Stimulated activated CD4-positive, alpha-beta T cell treated with anti-CD3 and anti-CD28 coated beads, Interleukin-15, amount 100 ng/mL, for 1 hour (primary cell): ENCODE results near the gene PLAC8L1.

Experiments
- DNase-seq, 2 donors: peaks; one replicate each; pipeline ENCODE4 v3.0.0-alpha.2; 2020; ENCODE audit warnings: low read depth in 1 of 2, low spot score in 1 of 2

PLAC8L1 gene

DNA sequence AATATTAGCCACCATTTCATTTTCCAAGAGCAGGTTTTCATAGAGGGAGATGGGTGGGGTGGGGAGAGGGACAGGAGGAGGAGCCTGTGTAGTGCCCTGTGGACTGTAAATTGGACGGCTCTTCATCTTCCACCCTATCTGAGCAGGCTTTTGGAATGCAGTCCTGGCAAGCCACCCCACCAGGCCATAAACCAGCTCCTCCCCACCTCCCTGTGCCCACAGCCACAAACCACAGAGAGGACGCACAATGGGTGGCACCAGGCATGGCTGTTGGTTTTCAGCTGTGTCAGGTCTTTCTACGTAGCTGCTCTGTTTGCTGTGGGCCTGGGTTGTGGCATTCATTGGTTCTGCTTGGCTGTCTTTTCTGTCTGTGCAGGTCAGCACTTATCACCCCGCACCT is 58.0 kb downstream of the PLAC8L1 start:
- no peak for DNase-seq

DNA sequence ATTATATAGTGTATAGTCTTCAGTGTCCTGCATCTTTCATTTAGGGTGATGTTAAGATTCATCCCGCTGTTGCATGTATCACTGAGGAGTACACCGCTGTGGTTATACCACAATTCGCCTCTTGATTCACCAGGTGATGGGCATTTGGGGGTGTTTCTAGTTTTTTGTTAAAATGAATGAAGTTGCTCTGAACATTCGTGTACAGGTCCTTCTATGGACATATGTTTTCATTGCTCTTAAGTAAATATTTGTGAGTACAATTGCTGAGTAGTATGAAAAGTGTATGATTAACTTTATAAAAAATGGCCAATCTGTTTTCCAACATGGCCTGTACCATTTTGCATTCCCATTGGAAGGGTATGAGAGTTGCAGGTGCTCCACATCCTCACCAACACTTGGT is 61.7 kb downstream of the PLAC8L1 start:
- no peak for DNase-seq

DNA sequence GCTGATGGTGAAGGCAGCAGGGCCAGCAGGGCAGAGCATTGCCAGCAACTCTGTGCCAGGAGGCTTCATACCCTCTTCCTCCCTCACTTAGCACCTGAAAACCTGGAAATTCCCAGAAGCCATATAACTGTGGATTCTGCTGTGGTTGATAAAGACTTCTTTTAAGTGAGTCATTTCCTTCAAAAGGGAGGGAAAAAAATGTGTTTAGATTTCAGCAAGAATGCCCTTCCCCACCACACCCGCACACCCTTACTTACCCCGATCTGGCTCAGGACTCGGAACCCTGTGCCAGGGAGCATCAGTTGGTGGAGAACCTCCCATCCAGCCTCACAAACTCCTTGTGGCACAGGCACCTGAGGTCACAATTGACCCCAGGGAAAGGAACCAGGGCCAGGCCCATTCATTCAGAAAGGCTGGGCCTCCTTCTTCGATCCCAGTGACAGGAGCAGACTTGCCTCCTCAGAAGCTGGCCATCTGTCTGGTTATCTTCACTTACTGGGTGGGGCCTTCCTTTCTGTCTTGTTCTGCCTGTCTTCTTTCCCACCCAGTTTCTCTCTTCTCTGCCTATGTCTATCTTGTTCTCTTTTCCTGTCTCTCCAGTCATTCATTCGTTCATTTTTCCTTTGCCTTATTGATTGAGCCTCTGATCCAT is 62.6 kb downstream of the PLAC8L1 start:
- no peak for DNase-seq

DNA sequence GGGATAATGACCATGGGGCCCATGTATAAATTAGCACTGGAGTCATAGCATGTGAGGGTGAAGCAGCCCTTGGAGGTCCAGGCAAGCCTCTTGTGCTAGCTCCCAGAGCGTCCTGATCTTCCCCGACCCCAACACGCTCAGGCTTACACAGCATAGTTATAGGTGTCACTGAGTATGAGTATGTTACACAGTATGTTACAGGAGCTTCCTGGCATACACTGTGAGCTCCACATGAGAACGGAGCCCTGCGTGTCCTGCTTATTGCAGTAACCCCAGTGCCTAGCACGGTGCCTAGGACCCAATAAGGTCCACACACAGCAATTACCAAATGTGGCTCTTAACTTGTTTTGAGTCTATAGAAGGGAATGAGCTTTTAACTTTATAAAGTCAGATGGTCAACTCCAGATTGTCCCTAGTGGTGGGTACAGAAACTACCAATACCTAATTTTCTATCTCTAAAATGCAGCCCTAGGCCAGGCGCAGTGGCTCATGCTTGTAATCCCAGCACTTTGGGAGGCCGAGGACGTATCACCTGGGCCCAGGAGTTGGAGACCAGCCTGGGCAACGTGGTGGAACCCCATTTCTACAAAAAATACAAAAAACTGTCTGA is 64.1 kb downstream of the PLAC8L1 start:
- no peak for DNase-seq

DNA sequence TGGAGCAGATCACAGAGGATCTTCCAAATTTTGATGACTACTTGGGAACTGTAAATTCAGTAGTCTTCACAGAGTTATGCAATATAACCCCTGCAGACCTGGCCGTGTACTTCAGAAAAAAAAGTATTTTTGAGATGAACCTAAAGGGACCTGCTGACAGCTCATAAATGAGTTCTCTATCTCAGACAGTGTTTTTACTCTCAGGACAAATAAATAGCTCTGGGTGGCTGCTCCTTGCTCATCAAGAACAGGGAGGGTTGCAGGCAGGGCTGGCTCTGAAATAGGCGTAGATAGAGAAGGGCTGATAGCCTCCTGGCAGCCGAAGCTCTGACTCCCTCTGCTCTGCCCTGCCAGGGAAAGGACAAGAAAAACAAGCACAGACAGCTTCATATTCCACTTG is 64.8 kb downstream of the PLAC8L1 start:
- DNase-seq, result no peak

DNA sequence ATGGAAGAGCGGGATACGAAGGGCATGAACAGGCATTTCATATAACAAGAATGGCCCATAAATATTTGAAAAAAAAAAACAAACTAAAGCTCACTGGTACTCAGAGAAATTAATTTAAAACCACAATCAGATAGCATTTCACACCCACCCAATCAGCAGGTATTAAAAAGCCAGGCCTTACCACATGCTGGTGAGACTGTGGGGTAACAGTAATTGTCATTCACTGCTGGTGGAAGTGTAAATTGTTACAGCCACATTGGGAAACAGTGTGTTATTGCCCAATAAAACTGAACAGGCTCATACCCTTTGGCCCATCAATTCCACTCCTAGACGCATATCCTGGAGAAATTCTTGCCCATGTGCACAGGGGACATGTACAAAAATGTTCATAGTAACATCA is 66.0 kb downstream of the PLAC8L1 start:
- DNase-seq, result no peak

DNA sequence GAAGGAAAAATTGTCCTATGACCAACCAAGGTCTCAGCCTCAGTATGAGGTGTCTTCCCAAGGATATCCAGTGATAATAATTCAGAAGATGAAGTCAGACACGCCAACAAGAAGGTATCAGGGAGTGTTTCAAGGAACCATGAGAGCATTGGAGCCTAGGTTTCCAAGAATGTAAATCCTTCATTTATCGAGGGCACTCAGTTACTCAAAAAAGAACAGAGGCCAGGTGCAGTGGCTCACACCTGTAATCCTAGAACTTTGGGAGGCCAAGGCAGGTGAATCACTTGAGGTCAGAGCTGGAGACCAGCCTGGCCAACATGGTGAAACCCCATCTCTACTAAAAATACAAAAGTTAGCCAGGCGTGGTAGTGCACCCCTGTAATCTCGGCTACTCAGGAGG is 70.8 kb downstream of the PLAC8L1 start:
- DNase-seq, result no peak
